Smooth muscle cell of the brain vasculature (primary cell): ENCODE data around the gene RAP1B.

ENCODE experiments used
- DNase-seq: peaks from one replicate; pipeline ENCODE4 v3.0.0-alpha.2; 2012; ENCODE audit warnings: low read depth, low spot score

Gene RAP1B

GRCh38 chr12:68610370-68611093, at the start of gene RAP1B:
Gene RAP1B, plus strand, starts transcription at chr12:68610899. Its CDS starts 37,826 bp downstream, at chr12:68648725.
- DNase-seq = peak; percentile 67

GRCh38 chr12:68561830-68562229, 48.9 kb upstream of the RAP1B start:
- no peak for DNase-seq

GRCh38 chr12:68564166-68564565, 46.5 kb upstream of the RAP1B start:
- DNase-seq = no peak

GRCh38 chr12:68565391-68565903, 45.3 kb upstream of the RAP1B start:
- no peak for DNase-seq

- DNase-seq = no peak
These were observed 41.7 kb upstream of the RAP1B start for GRCh38 chr12:68568922-68569569.

GRCh38 chr12:68572661-68573060, 38.0 kb upstream of the RAP1B start:
- no peak for DNase-seq

- DNase-seq = no peak
These were observed 37.3 kb upstream of the RAP1B start for GRCh38 chr12:68573406-68573805.

- DNase-seq = no peak
These were observed 32.8 kb upstream of the RAP1B start for GRCh38 chr12:68577949-68578348.

GRCh38 chr12:68578765-68579164, 31.9 kb upstream of the RAP1B start:
- no peak for DNase-seq

- DNase-seq = no peak
These were observed 31.4 kb upstream of the RAP1B start for GRCh38 chr12:68579254-68579653.

GRCh38 chr12:68580911-68581310, 29.8 kb upstream of the RAP1B start:
- DNase-seq = no peak

- DNase-seq = no peak
These were observed 28.8 kb upstream of the RAP1B start for GRCh38 chr12:68581926-68582325.

GRCh38 chr12:68585966-68586365, 24.7 kb upstream of the RAP1B start:
- no peak for DNase-seq

- DNase-seq = no peak
These were observed 23.2 kb upstream of the RAP1B start for GRCh38 chr12:68587448-68587873.

- no peak for DNase-seq
These were observed 21.5 kb upstream of the RAP1B start for GRCh38 chr12:68589194-68589593.

- no peak for DNase-seq
These were observed 18.8 kb upstream of the RAP1B start for GRCh38 chr12:68591734-68592418.

- DNase-seq = no peak
These were observed 15.5 kb upstream of the RAP1B start for GRCh38 chr12:68595241-68595640.

- DNase-seq = no peak
These were observed 8.9 kb upstream of the RAP1B start for GRCh38 chr12:68601767-68602166.

- no peak for DNase-seq
These were observed 8.0 kb upstream of the RAP1B start for GRCh38 chr12:68602720-68603119.

GRCh38 chr12:68608191-68608590, 2.5 kb upstream of the RAP1B start:
- no peak for DNase-seq

GRCh38 chr12:68609998-68610369, 715 bp upstream of the RAP1B start:
- no peak for DNase-seq

- DNase-seq = no peak
These were observed 551 bp downstream of the RAP1B start for GRCh38 chr12:68611094-68611805.
